MM.1S (cell line): ENCODE data around the gene OR52B6.

Experiments
- DNase-seq: peaks from one replicate; pipeline ENCODE4 v3.0.0-alpha.2; 2015
- H2AFZ ChIP-seq: fragments of 300-600 bp; sonication (generic); 2 replicates; pipeline ENCODE4 v1.6.0; 2016; ENCODE audit warnings: antibody characterized with exemption, low read length
- H3F3A ChIP-seq: fragments of 300-600 bp; sonication (generic); 2 replicates; pipeline ENCODE4 v1.6.1; 2016; ENCODE audit warnings: mild to moderate bottlenecking, antibody characterized with exemption, low read length, moderate library complexity, mixed read lengths; ENCODE audit not compliant: insufficient read depth
- H3K27ac ChIP-seq: fragments of 300-600 bp; sonication (generic); 2 replicates; pipeline ENCODE4 v1.5.1; 2016; ENCODE audit warnings: mild to moderate bottlenecking, low read length
- H3K27me3 ChIP-seq: fragments of 300-600 bp; sonication (generic); replicated peaks from 2 replicates; pipeline ENCODE4 v1.6.0; 2016; ENCODE audit warnings: low read length; ENCODE audit not compliant: insufficient read depth
- H3K36me3 ChIP-seq: fragments of 300-600 bp; sonication (generic); replicated peaks from 2 replicates; pipeline ENCODE4 v1.6.1; 2016; ENCODE audit warnings: mild to moderate bottlenecking, low read length, mixed read lengths; ENCODE audit not compliant: insufficient read depth
- H3K4me1 ChIP-seq: fragments of 300-600 bp; sonication (generic); 2 replicates; pipeline ENCODE4 v1.6.1; 2016; ENCODE audit warnings: low read length, mixed read lengths
- H3K4me2 ChIP-seq: fragments of 300-600 bp; sonication (generic); 2 replicates; pipeline ENCODE4 v1.6.0; 2016; ENCODE audit warnings: low read depth, low read length
- H3K4me3 ChIP-seq: fragments of 300-600 bp; sonication (generic); 2 replicates; pipeline ENCODE4 v1.5.1; 2016; ENCODE audit warnings: low read length, mixed read lengths
- H3K79me2 ChIP-seq: fragments of 300-600 bp; sonication (generic); 2 replicates; pipeline ENCODE4 v1.6.1; 2016; ENCODE audit warnings: mixed run types, low read length, mixed read lengths
- H3K9ac ChIP-seq: fragments of 300-600 bp; sonication (generic); 2 replicates; pipeline ENCODE4 v1.6.1; 2016; ENCODE audit warnings: low read length, mixed read lengths
- H3K9me2 ChIP-seq: fragments of 300-600 bp; sonication (generic); replicated peaks from 2 replicates; pipeline ENCODE4 v1.6.1; 2016; ENCODE audit warnings: mild to moderate bottlenecking, low read length, mixed read lengths; ENCODE audit not compliant: insufficient read depth
- H3K9me3 ChIP-seq: fragments of 300-600 bp; sonication (generic); replicated peaks from 2 replicates; pipeline ENCODE4 v1.6.1; 2016; ENCODE audit warnings: mild to moderate bottlenecking, low read length, mixed read lengths; ENCODE audit not compliant: insufficient read depth
- H4K20me1 ChIP-seq: fragments of 300-600 bp; sonication (generic); 2 replicates; pipeline ENCODE4 v1.6.1; 2016; ENCODE audit warnings: mild to moderate bottlenecking, low read length, moderate library complexity, mixed read lengths; ENCODE audit not compliant: insufficient read depth
- CTCF ChIP-seq: fragments of 300-600 bp; sonication (generic); IDR thresholded peaks from 2 replicates; pipeline ENCODE4 v1.5.1; 2016; ENCODE audit warnings: antibody characterized with exemption, low read length, mixed read lengths
- EZH2 ChIP-seq: fragments of 300-600 bp; sonication (generic); optimal IDR thresholded peaks from 2 replicates; pipeline ENCODE3; 2017; ENCODE audit warnings: low read depth, mild to moderate bottlenecking, antibody characterized with exemption, low read length, mixed read lengths
- EZH2phosphoT487 ChIP-seq: fragments of 300-600 bp; sonication (generic); IDR thresholded peaks from 2 replicates; pipeline ENCODE4 v1.6.1; 2018; ENCODE audit warnings: antibody characterized with exemption, low read length

The OR52B6 gene

DNA sequence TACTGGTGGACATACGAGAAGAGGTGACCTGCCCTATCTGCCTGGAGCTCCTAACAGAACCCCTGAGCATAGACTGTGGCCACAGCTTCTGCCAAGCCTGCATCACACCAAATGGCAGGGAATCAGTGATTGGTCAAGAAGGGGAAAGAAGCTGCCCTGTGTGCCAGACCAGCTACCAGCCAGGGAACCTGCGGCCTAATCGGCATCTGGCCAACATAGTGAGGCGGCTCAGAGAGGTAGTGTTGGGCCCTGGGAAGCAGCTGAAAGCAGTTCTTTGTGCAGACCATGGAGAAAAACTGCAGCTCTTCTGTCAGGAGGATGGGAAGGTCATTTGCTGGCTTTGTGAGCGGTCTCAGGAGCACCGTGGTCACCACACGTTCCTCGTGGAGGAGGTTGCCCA, 22.6 kb downstream of the OR52B6 start:
- no peaks in the 10 kb centered on the region for H3K4me1 ChIP-seq
- H3K4me3 ChIP-seq: no peak overlapping the region
- no peak overlapping the region for H3K9ac ChIP-seq
- H3K36me3 ChIP-seq: no peaks in the 10 kb centered on the region
- no peak overlapping the region for H3K4me2 ChIP-seq
- H3F3A ChIP-seq: no peaks in the 10 kb centered on the region
- no peaks in the 10 kb centered on the region for H3K9me3 ChIP-seq
- no peak for DNase-seq
- H2AFZ ChIP-seq: no peak overlapping the region
- H3K27ac ChIP-seq: no peak overlapping the region
- H4K20me1 ChIP-seq: no peaks in the 10 kb centered on the region
- H3K27me3 ChIP-seq: no peaks in the 10 kb centered on the region
- H3K79me2 ChIP-seq: no peaks in the 10 kb centered on the region
- H3K9me2 ChIP-seq: no peaks in the 10 kb centered on the region
- TF ChIP-seq EZH2phosphoT487 (no peak), EZH2 (no peak), CTCF (no peak)

DNA sequence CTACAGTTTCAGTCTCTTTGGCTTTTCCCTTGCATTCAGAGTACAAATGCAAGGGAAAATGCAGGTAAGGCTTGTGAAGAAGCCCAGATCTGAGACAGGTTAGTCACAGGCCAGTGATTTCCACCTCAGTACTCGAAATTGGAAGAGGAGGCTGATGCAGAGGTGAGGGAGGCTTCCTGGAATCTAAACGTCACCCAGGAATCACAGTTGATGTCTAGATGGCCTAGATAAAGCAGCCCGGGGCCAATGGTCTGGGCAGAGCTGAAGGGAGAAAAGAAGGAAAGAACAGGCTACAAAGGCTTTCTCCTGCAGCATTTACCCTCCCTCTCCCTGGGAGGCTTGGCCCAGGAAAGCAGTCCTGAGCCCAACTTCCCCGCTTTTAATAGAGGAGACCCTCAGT, 24.2 kb downstream of the OR52B6 start:
- Histone ChIP-seq H3K36me3 (no peaks in the 10 kb centered on the region), H3K9me3 (no peaks in the 10 kb centered on the region), H3F3A (no peaks in the 10 kb centered on the region), H3K9me2 (no peaks in the 10 kb centered on the region), H3K4me2 (no peak overlapping the region), H3K79me2 (no peaks in the 10 kb centered on the region), H3K27me3 (no peaks in the 10 kb centered on the region), H4K20me1 (no peaks in the 10 kb centered on the region), H2AFZ (no peak overlapping the region), H3K9ac (no peak overlapping the region), H3K4me3 (no peak overlapping the region), H3K27ac (no peak overlapping the region), H3K4me1 (no peaks in the 10 kb centered on the region)
- TF ChIP-seq EZH2phosphoT487 (no peak), EZH2 (no peak), CTCF (no peak)
- DNase-seq: no peak

- Histone ChIP-seq H3K4me2 (no peak overlapping the region), H2AFZ (no peak overlapping the region), H3K36me3 (no peaks in the 10 kb centered on the region), H3K27ac (no peak overlapping the region), H3K9me2 (no peaks in the 10 kb centered on the region), H3F3A (no peaks in the 10 kb centered on the region), H3K79me2 (no peaks in the 10 kb centered on the region), H3K27me3 (no peaks in the 10 kb centered on the region), H3K4me1 (no peaks in the 10 kb centered on the region), H3K9ac (no peak overlapping the region), H4K20me1 (no peaks in the 10 kb centered on the region), H3K4me3 (no peak overlapping the region), H3K9me3 (no peaks in the 10 kb centered on the region)
- DNase-seq: no peak
- TF ChIP-seq EZH2phosphoT487 (no peak), CTCF (no peak), EZH2 (no peak)
These were observed 25.2 kb downstream of the OR52B6 start for GRCh38 chr11:5605849-5606248.
